ENCODE results near the gene GALNT14. TPM values are rescaled to one million over a fixed set of nuclear protein-coding genes. Genes with fewer than 3 reads are reported as not detected.
"Not testable (repeated sequence)": the region's sequence is repeated elsewhere in the genome, so short reads cannot be mapped to it uniquely, and the experiment has no call there.

The GALNT14 gene, protein sequence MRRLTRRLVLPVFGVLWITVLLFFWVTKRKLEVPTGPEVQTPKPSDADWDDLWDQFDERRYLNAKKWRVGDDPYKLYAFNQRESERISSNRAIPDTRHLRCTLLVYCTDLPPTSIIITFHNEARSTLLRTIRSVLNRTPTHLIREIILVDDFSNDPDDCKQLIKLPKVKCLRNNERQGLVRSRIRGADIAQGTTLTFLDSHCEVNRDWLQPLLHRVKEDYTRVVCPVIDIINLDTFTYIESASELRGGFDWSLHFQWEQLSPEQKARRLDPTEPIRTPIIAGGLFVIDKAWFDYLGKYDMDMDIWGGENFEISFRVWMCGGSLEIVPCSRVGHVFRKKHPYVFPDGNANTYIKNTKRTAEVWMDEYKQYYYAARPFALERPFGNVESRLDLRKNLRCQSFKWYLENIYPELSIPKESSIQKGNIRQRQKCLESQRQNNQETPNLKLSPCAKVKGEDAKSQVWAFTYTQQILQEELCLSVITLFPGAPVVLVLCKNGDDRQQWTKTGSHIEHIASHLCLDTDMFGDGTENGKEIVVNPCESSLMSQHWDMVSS
- total RNA-seq: not detected in 2 replicates

DNA sequence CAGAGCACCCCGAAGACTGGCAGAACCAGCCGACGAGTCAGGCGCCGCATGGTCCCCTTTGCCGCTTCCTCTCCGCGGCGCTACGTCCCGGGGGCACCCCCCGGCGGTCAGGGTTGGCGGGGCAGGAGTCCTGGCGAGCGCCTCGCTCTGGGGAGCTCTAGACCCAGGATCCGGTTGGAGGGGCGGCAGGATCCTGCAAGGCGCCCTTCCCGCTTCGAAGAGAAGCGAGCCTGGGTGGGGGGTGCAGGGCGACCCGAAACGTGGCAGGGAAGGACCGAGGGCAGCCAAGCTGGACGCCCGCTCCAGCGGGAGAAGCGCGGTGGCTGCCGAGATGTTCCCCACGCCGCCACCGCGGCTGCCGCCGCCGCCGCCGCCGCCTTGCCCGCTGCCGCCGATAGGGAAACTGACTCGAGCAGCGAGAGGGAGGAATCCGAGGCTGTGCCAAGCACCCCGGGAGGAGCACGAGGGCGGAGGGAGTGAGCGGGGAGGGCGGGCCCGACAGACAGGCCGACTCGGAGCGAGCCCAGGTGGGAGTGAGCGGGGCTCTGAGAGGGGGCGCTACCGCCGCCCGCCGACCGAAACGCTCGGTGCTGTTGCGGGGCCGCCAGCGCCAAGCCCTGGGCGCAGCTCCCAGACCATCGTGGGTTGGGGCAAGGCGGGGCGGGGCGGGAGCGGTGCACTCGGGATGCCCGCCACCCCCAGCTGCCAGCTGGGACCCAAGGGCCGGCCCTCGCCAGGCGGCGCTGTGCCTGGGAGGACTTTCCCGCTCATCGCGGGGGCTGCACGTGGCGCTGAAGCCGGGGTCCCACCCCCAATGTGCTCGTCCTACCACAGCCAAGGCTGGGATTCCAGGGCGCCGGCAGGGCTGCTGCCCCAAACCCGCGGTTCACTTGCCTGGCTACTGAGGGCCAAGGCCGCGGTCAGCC lies at the start of gene GALNT14:
TSS of gene GALNT14 (minus strand) at position 404 of the 926 bp plus-strand sequence. CDS start at position 50, 354 bp downstream.
- peaks cover 49% of the 10 kb centered on the region for H3K27me3 ChIP-seq (ENCODE audit: insufficient read depth, low read length)
- no peaks in the 10 kb centered on the region for H3K9me3 ChIP-seq (ENCODE audit: low read depth, low read length)
- H3K27ac ChIP-seq (ENCODE audit: low read depth, low read length): no peak within 1 kb of the TSS
- H3K36me3 ChIP-seq (ENCODE audit: insufficient read depth, low read length): no peaks in the 10 kb centered on the region
- no peaks in the 10 kb centered on the region for H4K20me1 ChIP-seq (ENCODE audit: insufficient read depth, low read length)
- peak within 1 kb of the TSS; percentile 62 for H3K4me3 ChIP-seq (ENCODE audit: insufficient read depth, low read length)
- no peaks in the 10 kb centered on the region for H3K79me2 ChIP-seq (ENCODE audit: insufficient read depth, low read length)
- TF ChIP-seq, protein P1, sequence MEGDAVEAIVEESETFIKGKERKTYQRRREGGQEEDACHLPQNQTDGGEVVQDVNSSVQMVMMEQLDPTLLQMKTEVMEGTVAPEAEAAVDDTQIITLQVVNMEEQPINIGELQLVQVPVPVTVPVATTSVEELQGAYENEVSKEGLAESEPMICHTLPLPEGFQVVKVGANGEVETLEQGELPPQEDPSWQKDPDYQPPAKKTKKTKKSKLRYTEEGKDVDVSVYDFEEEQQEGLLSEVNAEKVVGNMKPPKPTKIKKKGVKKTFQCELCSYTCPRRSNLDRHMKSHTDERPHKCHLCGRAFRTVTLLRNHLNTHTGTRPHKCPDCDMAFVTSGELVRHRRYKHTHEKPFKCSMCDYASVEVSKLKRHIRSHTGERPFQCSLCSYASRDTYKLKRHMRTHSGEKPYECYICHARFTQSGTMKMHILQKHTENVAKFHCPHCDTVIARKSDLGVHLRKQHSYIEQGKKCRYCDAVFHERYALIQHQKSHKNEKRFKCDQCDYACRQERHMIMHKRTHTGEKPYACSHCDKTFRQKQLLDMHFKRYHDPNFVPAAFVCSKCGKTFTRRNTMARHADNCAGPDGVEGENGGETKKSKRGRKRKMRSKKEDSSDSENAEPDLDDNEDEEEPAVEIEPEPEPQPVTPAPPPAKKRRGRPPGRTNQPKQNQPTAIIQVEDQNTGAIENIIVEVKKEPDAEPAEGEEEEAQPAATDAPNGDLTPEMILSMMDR (IDR thresholded peaks at IDR 0.05; ENCODE audit: extremely low read depth, low read depth, low read length): peak; percentile 18
- DNase-seq (ENCODE audit: insufficient read length, low spot score, missing footprints): peak; percentile 95
- H3K4me1 ChIP-seq (ENCODE audit: insufficient read depth, low read length): no peaks in the 10 kb centered on the region
- peak within 1 kb of the TSS; percentile 68 for H2AFZ ChIP-seq (ENCODE audit: low read length)
- H3K4me2 ChIP-seq (ENCODE audit: insufficient read depth, low read length): peak within 1 kb of the TSS; percentile 70

DNA sequence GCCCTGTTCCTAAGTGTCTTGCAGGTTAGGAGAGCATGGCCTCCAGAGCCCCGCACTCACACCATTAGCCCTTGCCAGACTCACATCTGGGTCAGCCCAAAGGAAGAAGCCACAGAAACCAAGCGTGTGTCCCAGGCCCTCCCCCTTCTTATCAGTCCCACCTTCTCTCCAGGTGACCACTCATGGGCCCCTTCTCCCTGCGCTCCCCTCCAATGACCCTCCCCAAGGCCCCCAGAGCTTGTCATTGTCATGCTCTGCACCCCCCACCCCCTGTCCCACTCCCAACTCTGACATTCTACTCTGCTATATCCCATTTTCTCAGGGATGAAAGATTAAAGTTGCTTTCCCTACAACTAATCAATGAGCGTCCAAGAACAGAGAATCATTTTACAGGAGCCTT lies 48.9 kb upstream of the GALNT14 start:
- H3K4me2 ChIP-seq (ENCODE audit: insufficient read depth, low read length): no peak overlapping the region
- TF ChIP-seq, protein P1 (IDR thresholded peaks at IDR 0.05; ENCODE audit: extremely low read depth, low read depth, low read length): no peak

DNA sequence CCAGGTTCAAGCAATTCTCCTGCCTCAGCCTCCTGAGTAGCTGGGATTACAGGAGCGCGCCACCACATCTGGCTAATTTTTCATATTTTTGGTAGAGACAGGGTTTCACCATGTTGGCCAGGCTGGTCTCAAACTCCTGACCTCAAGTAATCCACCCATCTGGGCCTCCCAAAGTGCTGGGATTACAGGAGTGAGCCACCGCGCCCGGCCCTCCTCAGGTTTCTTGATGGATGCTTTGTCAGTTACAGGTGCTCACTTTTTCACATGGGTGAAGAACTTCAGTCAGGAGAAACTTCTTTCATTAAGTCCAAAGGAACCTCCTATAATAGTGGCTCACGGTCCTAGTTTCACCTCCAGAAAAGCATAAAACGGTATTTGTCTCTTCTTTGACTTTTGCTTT lies 45.7 kb upstream of the GALNT14 start:
- not testable (repeated sequence) for H3K36me3 ChIP-seq (ENCODE audit: insufficient read depth, low read length); H3K9me3 ChIP-seq (ENCODE audit: low read depth, low read length); H3K27ac ChIP-seq (ENCODE audit: low read depth, low read length); H3K4me1 ChIP-seq (ENCODE audit: insufficient read depth, low read length); DNase-seq (ENCODE audit: insufficient read length, low spot score, missing footprints); H3K79me2 ChIP-seq (ENCODE audit: insufficient read depth, low read length); H3K27me3 ChIP-seq (ENCODE audit: insufficient read depth, low read length); H3K4me3 ChIP-seq (ENCODE audit: insufficient read depth, low read length); H2AFZ ChIP-seq (ENCODE audit: low read length); H3K4me2 ChIP-seq (ENCODE audit: insufficient read depth, low read length); H4K20me1 ChIP-seq (ENCODE audit: insufficient read depth, low read length)

More for the DNA sequence above, 48.9 kb upstream of the GALNT14 start:
- no peak for DNase-seq (ENCODE audit: insufficient read length, low spot score, missing footprints)
- Histone ChIP-seq H3K79me2 (ENCODE audit: insufficient read depth, low read length) (no peaks in the 10 kb centered on the region), H3K27ac (ENCODE audit: low read depth, low read length) (no peak overlapping the region), H2AFZ (ENCODE audit: low read length) (no peak overlapping the region), H4K20me1 (ENCODE audit: insufficient read depth, low read length) (no peaks in the 10 kb centered on the region), H3K4me1 (ENCODE audit: insufficient read depth, low read length) (no peaks in the 10 kb centered on the region), H3K36me3 (ENCODE audit: insufficient read depth, low read length) (no peaks in the 10 kb centered on the region), H3K4me3 (ENCODE audit: insufficient read depth, low read length) (no peak overlapping the region), H3K9me3 (ENCODE audit: low read depth, low read length) (no peaks in the 10 kb centered on the region), H3K27me3 (ENCODE audit: insufficient read depth, low read length) (no peaks in the 10 kb centered on the region)

DNA sequence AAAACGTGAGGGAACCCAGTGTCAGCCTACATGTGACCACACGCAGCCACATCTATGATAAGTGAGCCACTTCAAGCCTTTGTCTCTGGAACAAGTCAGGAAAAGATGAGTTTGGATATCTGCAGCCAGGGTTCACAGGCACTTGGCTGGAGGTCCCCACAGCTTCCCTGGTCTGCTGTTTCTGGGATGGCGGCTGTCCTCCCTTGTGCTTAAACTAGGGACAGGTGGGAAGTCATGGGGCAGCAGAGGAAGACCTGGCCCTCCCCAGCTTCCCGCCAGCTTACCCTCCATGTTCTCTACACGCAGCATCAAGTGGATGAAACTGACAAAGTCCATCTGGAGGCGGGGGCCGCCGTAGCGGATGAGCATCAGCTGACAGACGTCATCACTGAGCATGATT lies 38.5 kb upstream of the GALNT14 start:
- Histone ChIP-seq H3K27me3 (ENCODE audit: insufficient read depth, low read length) (no peaks in the 10 kb centered on the region), H3K4me3 (ENCODE audit: insufficient read depth, low read length) (no peak overlapping the region), H3K79me2 (ENCODE audit: insufficient read depth, low read length) (no peaks in the 10 kb centered on the region), H3K36me3 (ENCODE audit: insufficient read depth, low read length) (no peaks in the 10 kb centered on the region), H2AFZ (ENCODE audit: low read length) (no peak overlapping the region), H3K4me1 (ENCODE audit: insufficient read depth, low read length) (no peaks in the 10 kb centered on the region), H3K4me2 (ENCODE audit: insufficient read depth, low read length) (no peak overlapping the region), H4K20me1 (ENCODE audit: insufficient read depth, low read length) (no peaks in the 10 kb centered on the region), H3K27ac (ENCODE audit: low read depth, low read length) (no peak overlapping the region), H3K9me3 (ENCODE audit: low read depth, low read length) (no peaks in the 10 kb centered on the region)
- TF ChIP-seq, protein P1 (IDR thresholded peaks at IDR 0.05; ENCODE audit: extremely low read depth, low read depth, low read length): no peak
- no peak for DNase-seq (ENCODE audit: insufficient read length, low spot score, missing footprints)

All from osteoblast (primary cell).